Measurements from ENCODE around the gene ATP5F1D.
"Not testable (repeated sequence)": the region's sequence is repeated elsewhere in the genome, so short reads cannot be mapped to it uniquely, and the experiment has no call there.

Gene ATP5F1D

GRCh38 chr19:1241417-1242095 lies at the start of gene ATP5F1D:
Gene ATP5F1D (plus strand): TSS chr19:1241751. CDS start chr19:1241851, 100 bp downstream.
- DNase-seq (ENCODE audit: low read depth): peak; percentile 84

- no peak for DNase-seq (ENCODE audit: low read depth)
Observed at GRCh38 chr19:1199531-1199930, 42.0 kb upstream of the ATP5F1D start.

GRCh38 chr19:1200614-1201013 lies 40.9 kb upstream of the ATP5F1D start:
- not testable (repeated sequence) for DNase-seq (ENCODE audit: low read depth)

GRCh38 chr19:1205114-1206099 lies 36.1 kb upstream of the ATP5F1D start, which contains the start of gene STK11:
Gene STK11 (plus strand): TSS chr19:1205778. CDS start chr19:1206914, 1,136 bp downstream.
- DNase-seq (ENCODE audit: low read depth): peak; percentile 98

DNA sequence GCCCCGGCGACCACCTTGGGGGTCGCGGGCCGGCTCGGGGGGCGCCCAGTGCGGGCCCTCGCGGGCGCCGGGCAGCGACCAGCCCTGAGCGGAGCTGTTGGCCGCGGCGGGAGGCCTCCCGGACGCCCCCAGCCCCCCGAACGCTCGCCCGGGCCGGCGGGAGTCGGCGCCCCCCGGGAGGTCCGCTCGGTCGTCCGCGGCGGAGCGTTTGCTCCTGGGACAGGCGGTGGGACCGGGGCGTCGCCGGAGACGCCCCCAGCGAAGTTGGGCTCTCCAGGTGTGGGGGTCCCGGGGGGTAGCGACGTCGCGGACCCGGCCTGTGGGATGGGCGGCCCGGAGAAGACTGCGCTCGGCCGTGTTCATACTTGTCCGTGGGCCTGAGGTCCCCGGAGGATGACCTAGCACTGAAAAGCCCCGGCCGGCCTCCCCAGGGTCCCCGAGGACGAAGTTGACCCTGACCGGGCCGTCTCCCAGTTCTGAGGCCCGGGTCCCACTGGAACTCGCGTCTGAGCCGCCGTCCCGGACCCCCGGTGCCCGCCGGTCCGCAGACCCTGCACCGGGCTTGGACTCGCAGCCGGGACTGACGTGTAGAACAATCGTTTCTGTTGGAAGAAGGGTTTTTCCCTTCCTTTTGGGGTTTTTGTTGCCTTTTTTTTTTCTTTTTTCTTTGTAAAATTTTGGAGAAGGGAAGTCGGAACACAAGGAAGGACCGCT lies 35.2 kb upstream of the ATP5F1D start:
- no peak for DNase-seq (ENCODE audit: low read depth)

GRCh38 chr19:1206864-1207450 lies 34.6 kb upstream of the ATP5F1D start:
- no peak for DNase-seq (ENCODE audit: low read depth)

DNA sequence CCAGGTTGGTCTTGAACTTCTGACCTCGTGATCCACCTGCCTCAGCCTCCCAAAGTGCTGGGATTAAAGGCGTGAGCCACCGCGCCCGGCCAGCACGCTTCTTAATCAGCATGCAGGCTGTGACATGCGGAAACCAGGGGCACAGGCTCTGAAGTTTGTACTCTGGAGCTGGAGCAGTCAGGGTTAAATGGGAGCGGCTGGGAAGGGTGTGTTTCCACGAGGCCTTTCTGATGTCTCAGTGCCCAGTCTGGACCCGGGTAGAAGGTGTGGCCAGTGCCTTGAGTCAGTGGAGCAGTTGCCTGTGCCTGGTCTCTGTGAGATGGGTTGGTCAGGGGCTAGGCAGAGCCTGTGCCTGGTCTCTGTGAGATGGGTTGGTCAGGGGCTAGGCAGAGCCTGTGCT lies 32.7 kb upstream of the ATP5F1D start:
- DNase-seq (ENCODE audit: low read depth): not testable (repeated sequence)

DNA sequence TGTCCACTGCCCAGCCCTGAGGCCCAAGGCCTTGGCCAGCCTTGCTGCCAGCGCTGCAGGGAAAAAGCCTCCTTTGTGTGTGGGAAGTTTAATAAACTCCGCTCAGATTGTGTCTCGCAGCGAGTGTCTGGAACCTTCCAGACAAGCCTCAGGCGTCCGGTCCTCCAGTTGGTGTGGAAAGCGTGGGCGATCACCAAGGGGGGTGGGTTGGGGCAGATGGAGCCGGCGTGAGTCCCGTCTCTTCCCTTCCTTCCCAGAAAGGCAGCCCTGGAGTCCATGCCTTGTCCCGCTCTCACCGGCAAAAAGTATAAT lies 31.4 kb upstream of the ATP5F1D start:
- no peak for DNase-seq (ENCODE audit: low read depth)

- no peak for DNase-seq (ENCODE audit: low read depth)
Observed at GRCh38 chr19:1211494-1212234, 29.9 kb upstream of the ATP5F1D start.

DNA sequence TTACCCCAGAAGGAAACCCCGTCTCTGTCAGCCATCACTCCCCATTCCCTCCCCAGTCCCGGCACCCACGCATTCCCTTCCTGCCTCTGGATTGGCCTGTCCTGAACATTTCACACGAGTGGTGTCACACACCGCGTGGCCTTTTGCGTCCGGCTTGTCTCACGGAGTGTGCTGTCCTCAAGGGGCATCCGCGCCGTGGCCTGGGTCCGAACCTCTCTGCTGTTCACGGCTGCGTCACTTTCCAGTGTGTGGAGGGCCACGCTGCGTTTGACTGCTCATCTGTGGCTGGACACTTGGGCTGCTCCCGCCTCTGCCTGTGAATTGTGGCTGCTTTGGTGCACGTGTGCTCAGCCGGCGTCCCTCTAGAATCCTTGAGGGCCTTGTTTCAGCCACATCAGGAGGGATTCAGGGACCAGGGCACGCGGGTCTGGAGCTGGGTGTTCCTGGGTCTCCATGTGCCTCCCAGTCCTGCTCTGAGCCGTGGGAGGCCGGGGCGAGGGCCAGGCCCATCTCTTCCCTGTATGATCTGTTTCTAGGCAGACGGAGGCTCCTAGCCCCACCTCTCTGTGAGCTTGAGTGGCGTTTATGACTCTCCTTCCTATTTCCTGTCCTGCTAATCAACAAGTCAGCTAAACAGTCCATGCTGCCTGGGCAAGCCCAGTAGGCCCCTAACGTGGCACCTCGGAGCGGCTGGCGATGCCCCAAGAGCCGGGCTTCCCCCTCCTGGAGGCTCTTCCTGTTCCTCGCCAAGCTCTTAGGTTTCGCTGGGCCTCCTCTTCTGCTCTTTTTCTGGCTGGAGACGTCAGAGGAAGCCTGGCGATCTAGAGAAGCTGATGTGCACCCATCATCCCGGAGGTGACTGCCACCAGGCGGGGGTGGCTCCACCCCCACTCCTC lies 27.9 kb upstream of the ATP5F1D start:
- DNase-seq (ENCODE audit: low read depth): no peak

DNA sequence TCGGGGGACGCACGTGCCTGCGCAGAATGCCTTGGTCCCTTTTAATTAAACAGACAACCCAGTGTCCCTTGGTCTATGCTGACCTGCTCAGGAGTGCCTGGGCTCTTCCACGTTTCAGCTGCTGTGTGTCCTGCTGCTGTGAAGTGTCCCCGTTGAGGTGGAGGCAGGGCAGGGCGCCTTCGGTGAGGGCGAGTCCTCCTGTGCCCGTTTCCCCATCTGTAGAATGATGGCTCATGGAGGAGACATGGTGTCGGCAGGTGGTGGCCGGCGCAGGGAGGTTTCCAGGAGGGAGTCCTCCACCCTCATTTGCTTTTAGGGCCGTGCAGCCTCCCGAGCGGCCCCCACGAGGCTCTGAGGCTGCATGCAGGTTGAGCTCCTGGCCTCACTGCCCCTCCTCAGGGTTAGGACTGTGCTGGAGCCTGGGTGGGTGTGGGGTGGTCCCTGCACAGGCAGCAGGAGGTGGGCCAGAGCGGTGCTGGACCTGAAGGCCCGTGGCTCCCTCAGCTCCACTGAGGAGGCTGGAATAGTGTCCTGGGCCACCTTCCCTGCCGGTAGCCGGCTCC lies 27.2 kb upstream of the ATP5F1D start:
- DNase-seq (ENCODE audit: low read depth): no peak

DNA sequence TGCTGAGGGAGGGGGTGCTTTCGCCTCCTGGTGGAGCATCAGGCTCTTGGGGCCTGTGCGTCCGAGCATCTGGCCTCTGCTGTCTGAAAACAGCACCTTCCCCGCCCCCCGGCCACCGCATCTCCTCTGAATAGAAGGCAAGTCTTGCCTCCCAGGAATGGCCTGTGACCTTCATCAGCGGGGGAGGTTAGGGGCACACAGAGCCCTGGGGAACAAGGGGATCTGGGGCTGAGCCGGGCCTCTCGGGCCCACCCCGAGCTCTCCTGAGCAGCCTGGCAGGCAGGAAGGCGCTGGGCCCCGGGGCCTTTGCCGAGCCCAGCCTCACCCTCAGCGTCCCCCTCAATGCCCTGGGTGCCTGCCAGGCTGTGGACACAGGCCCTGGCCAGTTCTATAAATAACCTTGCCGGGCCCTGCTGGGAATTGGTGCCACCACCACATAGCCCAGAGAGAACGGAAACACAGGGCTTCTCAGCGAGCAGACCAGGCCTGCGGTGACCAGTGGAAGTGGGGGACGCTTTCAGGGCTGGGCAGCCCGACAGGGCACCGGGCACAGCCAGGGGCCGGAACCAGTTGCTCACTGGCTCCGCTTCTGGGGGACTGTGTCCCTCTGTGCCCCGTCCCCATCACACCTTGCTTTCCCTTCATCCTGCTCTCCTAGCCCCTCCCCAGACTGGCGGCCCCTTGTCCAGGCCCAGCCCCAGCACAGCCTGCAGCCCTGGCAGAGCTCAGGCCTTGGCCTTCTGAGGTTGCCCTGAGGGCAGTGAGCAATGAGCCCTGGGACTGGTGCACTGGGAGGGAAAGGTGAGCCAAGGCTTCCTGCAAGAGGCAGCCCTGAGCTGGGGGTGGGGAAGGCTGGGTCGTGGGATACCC lies 26.5 kb upstream of the ATP5F1D start:
- DNase-seq (ENCODE audit: low read depth): no peak

- DNase-seq (ENCODE audit: low read depth): no peak
Observed at GRCh38 chr19:1216756-1217155, 24.8 kb upstream of the ATP5F1D start.

GRCh38 chr19:1217366-1217765 lies 24.2 kb upstream of the ATP5F1D start:
- DNase-seq (ENCODE audit: low read depth): no peak

DNA sequence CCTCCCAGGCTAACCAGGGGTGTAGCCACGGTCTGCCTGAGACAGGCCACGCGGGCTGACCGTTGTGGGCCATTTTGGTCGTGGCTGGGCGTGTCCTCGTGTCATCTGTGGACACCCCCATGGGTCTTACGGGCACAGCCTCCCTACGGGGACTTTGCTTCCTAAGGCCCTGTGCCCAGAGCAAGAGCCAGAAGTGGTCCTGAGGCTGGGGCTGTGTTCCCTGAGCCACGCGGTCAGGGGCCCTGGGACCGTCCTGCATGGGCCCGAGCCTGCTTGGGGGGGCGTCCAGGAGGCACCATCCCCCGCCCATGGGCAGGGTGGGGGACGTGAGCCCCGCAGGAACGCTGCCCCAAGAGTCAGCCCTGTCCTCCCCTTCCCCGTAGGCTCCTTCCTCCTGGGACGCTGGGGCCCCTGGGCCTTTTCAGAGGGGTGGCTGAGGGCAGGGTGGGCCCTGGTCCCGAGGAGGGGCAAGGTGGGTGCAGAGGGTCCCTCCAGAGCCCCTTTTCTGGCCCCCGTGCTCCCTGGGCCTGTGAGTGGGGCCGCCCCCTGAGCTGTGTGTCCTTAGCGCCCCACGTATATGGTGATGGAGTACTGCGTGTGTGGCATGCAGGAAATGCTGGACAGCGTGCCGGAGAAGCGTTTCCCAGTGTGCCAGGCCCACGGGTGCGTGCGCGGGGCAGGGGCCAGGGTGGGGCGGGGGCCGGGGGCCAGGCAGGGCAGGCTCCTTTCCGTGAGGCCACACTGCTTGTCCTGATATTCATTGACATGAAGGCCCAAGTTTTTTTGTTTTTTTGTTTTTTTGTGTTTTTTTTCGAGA lies 22.6 kb upstream of the ATP5F1D start:
- no peak for DNase-seq (ENCODE audit: low read depth)

DNA sequence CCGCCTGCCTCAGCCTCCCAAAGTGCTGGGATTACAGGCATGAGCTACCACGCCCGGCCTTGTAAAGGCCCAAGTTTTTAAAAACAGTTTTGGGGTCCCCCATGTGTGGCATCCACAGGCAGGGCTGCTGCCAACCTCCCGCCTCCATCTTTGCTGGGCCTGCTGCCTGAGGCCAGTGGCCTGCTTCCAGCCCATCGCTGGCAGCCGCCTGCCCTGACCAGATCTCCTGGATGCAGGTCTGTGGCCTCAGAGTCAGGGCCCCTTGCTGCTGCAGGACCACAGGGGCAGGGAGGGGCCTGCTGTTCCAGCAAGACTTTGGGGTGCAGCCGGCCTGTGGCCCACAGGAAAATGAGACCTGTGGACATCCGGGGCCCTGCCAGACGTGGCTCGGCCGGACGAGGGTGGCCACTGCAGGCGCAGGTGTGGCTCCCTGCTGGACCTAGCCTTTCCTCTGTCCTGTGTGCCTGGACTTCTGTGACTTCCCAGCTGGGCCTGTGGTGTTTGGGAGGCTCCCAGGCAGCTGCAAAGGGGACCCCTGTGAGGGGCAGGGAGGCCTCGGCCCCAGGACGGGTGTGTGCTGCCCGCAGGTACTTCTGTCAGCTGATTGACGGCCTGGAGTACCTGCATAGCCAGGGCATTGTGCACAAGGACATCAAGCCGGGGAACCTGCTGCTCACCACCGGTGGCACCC lies 21.6 kb upstream of the ATP5F1D start:
- no peak for DNase-seq (ENCODE audit: low read depth)

GRCh38 chr19:1220477-1220930 lies 21.0 kb upstream of the ATP5F1D start:
- no peak for DNase-seq (ENCODE audit: low read depth)

Measured in stimulated activated CD8-positive, alpha-beta memory T cell treated with anti-CD3 and anti-CD28 coated beads, Interleukin-7, amount 100 ng/mL, for 24 hours (primary cell).